ENCODE data around the gene CFAP43. TPM values are rescaled to one million over a fixed set of nuclear protein-coding genes. Genes with fewer than 3 reads are reported as not detected.

Gene CFAP43
- total and polyA plus RNA-seq, 4 donors, result 0.10 to 0.33 (median 0.15) TPM

GRCh38 chr10:104103956-104104355, 128.2 kb downstream of the CFAP43 start:
- Histone ChIP-seq H3K36me3 (ENCODE audit: control insufficient read depth in 4 of 4, insufficient read depth in 3 of 4, low read depth in 1 of 4, low read length in 3 of 4) (no peaks in the 10 kb centered on the region), H3K9me3 (ENCODE audit: control insufficient read depth in 4 of 4, low read length in 3 of 4) (no peaks in the 10 kb centered on the region), H3K4me3 (ENCODE audit: low read depth in 1 of 3, low read length in 3 of 3) (no peak overlapping the region), H3K27ac (ENCODE audit: low read depth in 1 of 2, low read length in 2 of 2) (no peak overlapping the region), H3K27me3 (ENCODE audit: control insufficient read depth in 4 of 4, insufficient read depth in 4 of 4, low read length in 3 of 4) (no peaks in the 10 kb centered on the region), H3K4me1 (ENCODE audit: control insufficient read depth in 4 of 4, insufficient read depth in 4 of 4, low read length in 3 of 4) (peaks cover 0 to 22% (median 11%) of the 10 kb centered on the region in 4 donors), H3K9ac (ENCODE audit: low read depth in 1 of 2, low read length in 2 of 2) (no peak overlapping the region)
- no peak for TF ChIP-seq HNF4G (IDR thresholded peaks at IDR 0.05)
- TF ChIP-seq YY1 (IDR thresholded peaks at IDR 0.05), result no peak
- no peak for TF ChIP-seq CTCF (IDR thresholded peaks at IDR 0.05; ENCODE audit: low read depth, low read length, missing input control)
- no peak for TF ChIP-seq RXRA (IDR thresholded peaks at IDR 0.05)
- TF ChIP-seq JUND (IDR thresholded peaks at IDR 0.05), result no peak
- WGBS, result 75% methylated on average over 1 of the region's 1 CpG
- DNase-seq (ENCODE audit: low spot score), result no peak

GRCh38 chr10:104101902-104102301, 130.3 kb downstream of the CFAP43 start:
- WGBS, result 77% methylated on average over 1 of the region's 1 CpG
- Histone ChIP-seq H3K27me3 (ENCODE audit: control insufficient read depth in 4 of 4, insufficient read depth in 4 of 4, low read length in 3 of 4) (no peaks in the 10 kb centered on the region), H3K36me3 (ENCODE audit: control insufficient read depth in 4 of 4, insufficient read depth in 3 of 4, low read depth in 1 of 4, low read length in 3 of 4) (no peaks in the 10 kb centered on the region), H3K9me3 (ENCODE audit: control insufficient read depth in 4 of 4, low read length in 3 of 4) (no peaks in the 10 kb centered on the region), H3K4me3 (ENCODE audit: low read depth in 1 of 3, low read length in 3 of 3) (no peak overlapping the region), H3K9ac (ENCODE audit: low read depth in 1 of 2, low read length in 2 of 2) (no peak overlapping the region), H3K4me1 (ENCODE audit: control insufficient read depth in 4 of 4, insufficient read depth in 4 of 4, low read length in 3 of 4) (peaks cover 0 to 23% (median 17%) of the 10 kb centered on the region in 4 donors), H3K27ac (ENCODE audit: low read depth in 1 of 2, low read length in 2 of 2) (no peak overlapping the region)
- TF ChIP-seq FOXA1 (IDR thresholded peaks at IDR 0.05) (no peak), RXRA (IDR thresholded peaks at IDR 0.05) (no peak), YY1 (IDR thresholded peaks at IDR 0.05) (no peak), CTCF (IDR thresholded peaks at IDR 0.05; ENCODE audit: low read depth, low read length, missing input control) (no peak), HNF4G (IDR thresholded peaks at IDR 0.05) (no peak), RAD21 (IDR thresholded peaks at IDR 0.05) (no peak), ATF3 (IDR thresholded peaks at IDR 0.05) (no peak), MAX (IDR thresholded peaks at IDR 0.05) (no peak)
- TF ChIP-seq, protein P1, sequence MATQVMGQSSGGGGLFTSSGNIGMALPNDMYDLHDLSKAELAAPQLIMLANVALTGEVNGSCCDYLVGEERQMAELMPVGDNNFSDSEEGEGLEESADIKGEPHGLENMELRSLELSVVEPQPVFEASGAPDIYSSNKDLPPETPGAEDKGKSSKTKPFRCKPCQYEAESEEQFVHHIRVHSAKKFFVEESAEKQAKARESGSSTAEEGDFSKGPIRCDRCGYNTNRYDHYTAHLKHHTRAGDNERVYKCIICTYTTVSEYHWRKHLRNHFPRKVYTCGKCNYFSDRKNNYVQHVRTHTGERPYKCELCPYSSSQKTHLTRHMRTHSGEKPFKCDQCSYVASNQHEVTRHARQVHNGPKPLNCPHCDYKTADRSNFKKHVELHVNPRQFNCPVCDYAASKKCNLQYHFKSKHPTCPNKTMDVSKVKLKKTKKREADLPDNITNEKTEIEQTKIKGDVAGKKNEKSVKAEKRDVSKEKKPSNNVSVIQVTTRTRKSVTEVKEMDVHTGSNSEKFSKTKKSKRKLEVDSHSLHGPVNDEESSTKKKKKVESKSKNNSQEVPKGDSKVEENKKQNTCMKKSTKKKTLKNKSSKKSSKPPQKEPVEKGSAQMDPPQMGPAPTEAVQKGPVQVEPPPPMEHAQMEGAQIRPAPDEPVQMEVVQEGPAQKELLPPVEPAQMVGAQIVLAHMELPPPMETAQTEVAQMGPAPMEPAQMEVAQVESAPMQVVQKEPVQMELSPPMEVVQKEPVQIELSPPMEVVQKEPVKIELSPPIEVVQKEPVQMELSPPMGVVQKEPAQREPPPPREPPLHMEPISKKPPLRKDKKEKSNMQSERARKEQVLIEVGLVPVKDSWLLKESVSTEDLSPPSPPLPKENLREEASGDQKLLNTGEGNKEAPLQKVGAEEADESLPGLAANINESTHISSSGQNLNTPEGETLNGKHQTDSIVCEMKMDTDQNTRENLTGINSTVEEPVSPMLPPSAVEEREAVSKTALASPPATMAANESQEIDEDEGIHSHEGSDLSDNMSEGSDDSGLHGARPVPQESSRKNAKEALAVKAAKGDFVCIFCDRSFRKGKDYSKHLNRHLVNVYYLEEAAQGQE (IDR thresholded peaks at IDR 0.05), result no peak
- no peak for DNase-seq (ENCODE audit: low spot score)

Data from liver (tissue), 9 donors.